H9 (cell line): ENCODE measurements around the gene TRMT1L. TPM values are rescaled to one million over a fixed set of nuclear protein-coding genes. Genes with fewer than 3 reads are reported as not detected.
A peak's percentile ranks its signal among the peaks of the same experiment; 100 is the strongest.

Source experiments
- DNase-seq: peaks from one replicate; pipeline ENCODE4 v3.0.0-alpha.2; 2017
- H2AFZ ChIP-seq: one replicate; pipeline ENCODE4 v1.6.1; 2013; ENCODE audit warnings: mild to moderate bottlenecking, low read length, control low read depth, moderate library complexity
- H2AK5ac ChIP-seq: 2 replicates; pipeline ENCODE4 v1.6.1; 2013; ENCODE audit warnings: low read length, control low read depth, mixed read lengths; ENCODE audit not compliant: insufficient read length
- H2BK120ac ChIP-seq: one replicate; pipeline ENCODE4 v1.6.1; 2013; ENCODE audit warnings: low read depth, mild to moderate bottlenecking, low read length, control low read depth, inconsistent platforms; ENCODE audit not compliant: poor library complexity, severe bottlenecking
- H2BK12ac ChIP-seq: 2 replicates; pipeline ENCODE4 v1.6.1; 2013; ENCODE audit warnings: low read length, control low read depth, mixed read lengths, low read depth; ENCODE audit not compliant: insufficient read length
- H2BK15ac ChIP-seq: 2 replicates; pipeline ENCODE4 v1.6.1; 2013; ENCODE audit warnings: low read depth, low read length, control low read depth
- H2BK20ac ChIP-seq: one replicate; pipeline ENCODE4 v1.6.1; 2013; ENCODE audit warnings: low read depth, mild to moderate bottlenecking, low read length, control low read depth, inconsistent platforms; ENCODE audit not compliant: poor library complexity, severe bottlenecking
- H2BK5ac ChIP-seq: 2 replicates; pipeline ENCODE4 v1.6.1; 2013; ENCODE audit warnings: low read length, control low read depth, mixed read lengths; ENCODE audit not compliant: insufficient read length
- H3K14ac ChIP-seq: 2 replicates; pipeline ENCODE4 v1.6.1; 2013; ENCODE audit warnings: low read length, control low read depth; ENCODE audit not compliant: insufficient read depth
- H3K18ac ChIP-seq: 2 replicates; pipeline ENCODE4 v1.6.1; 2013; ENCODE audit warnings: low read depth, mild to moderate bottlenecking, mixed read lengths, low read length, control low read depth; ENCODE audit not compliant: insufficient read length
- H3K23ac ChIP-seq: 2 replicates; pipeline ENCODE4 v1.6.1; 2013; ENCODE audit warnings: low read length, control low read depth, mixed read lengths, low read depth; ENCODE audit not compliant: insufficient read length
- H3K23me2 ChIP-seq: 2 replicates; pipeline ENCODE4 v1.6.1; 2013; ENCODE audit warnings: low read depth, mild to moderate bottlenecking, mixed read lengths, low read length, control low read depth; ENCODE audit not compliant: insufficient read length, poor library complexity, severe bottlenecking
- H3K27ac ChIP-seq: 2 replicates; pipeline ENCODE4 v1.5.1; 2013; ENCODE audit warnings: low read length, control low read depth, mixed read lengths, low read depth; ENCODE audit not compliant: insufficient read length
- H3K27me3 ChIP-seq: 2 replicates; pipeline ENCODE4 v1.6.1; 2013; ENCODE audit warnings: low read length, control low read depth, inconsistent platforms; ENCODE audit not compliant: insufficient read depth
- H3K4ac ChIP-seq: 2 replicates; pipeline ENCODE4 v1.6.1; 2013; ENCODE audit warnings: low read depth, mild to moderate bottlenecking, control low read depth, inconsistent platforms, low read length, moderate library complexity
- H3K4me1 ChIP-seq: 2 replicates; pipeline ENCODE4 v1.6.1; 2013; ENCODE audit warnings: low read length, control low read depth, inconsistent platforms; ENCODE audit not compliant: insufficient read depth
- H3K4me2 ChIP-seq: 2 replicates; pipeline ENCODE4 v1.6.1; 2013; ENCODE audit warnings: low read length, control low read depth, mixed read lengths; ENCODE audit not compliant: insufficient read length, insufficient read depth
- H3K56ac ChIP-seq: 2 replicates; pipeline ENCODE4 v1.6.1; 2013; ENCODE audit warnings: low read depth, mild to moderate bottlenecking, mixed read lengths, low read length, control low read depth; ENCODE audit not compliant: insufficient read length
- H3K79me1 ChIP-seq: 2 replicates; pipeline ENCODE4 v1.6.1; 2013; ENCODE audit warnings: low read depth, mild to moderate bottlenecking, moderate library complexity, low read length, control low read depth, inconsistent platforms; ENCODE audit not compliant: insufficient read depth, poor library complexity, severe bottlenecking
- H3K79me2 ChIP-seq: 2 replicates; pipeline ENCODE4 v1.6.1; 2013; ENCODE audit warnings: low read length, control low read depth, inconsistent platforms; ENCODE audit not compliant: insufficient read depth
- H3K9ac ChIP-seq: 2 replicates; pipeline ENCODE4 v1.6.1; 2013; ENCODE audit warnings: low read length, control low read depth, mixed read lengths; ENCODE audit not compliant: insufficient read length; ENCODE audit errors: extremely low read depth
- H3K9me3 ChIP-seq: one replicate; pipeline ENCODE4 v1.6.1; 2013; ENCODE audit warnings: low read depth, low read length, inconsistent platforms; ENCODE audit not compliant: control insufficient read depth
- H3T11ph ChIP-seq: one replicate; pipeline ENCODE4 v1.6.1; 2013; ENCODE audit warnings: mild to moderate bottlenecking, low read length, control low read depth, inconsistent platforms
- H4K20me1 ChIP-seq: one replicate; pipeline ENCODE4 v1.6.1; 2013; ENCODE audit not compliant: control insufficient read depth, insufficient read length, insufficient read depth
- H4K5ac ChIP-seq: 2 replicates; pipeline ENCODE4 v1.6.1; 2013; ENCODE audit warnings: low read depth, mild to moderate bottlenecking, mixed read lengths, low read length, control low read depth; ENCODE audit not compliant: insufficient read length
- H4K8ac ChIP-seq: replicated peaks from 2 replicates; pipeline ENCODE4 v1.6.1; 2013; ENCODE audit warnings: low read length, control low read depth, mixed read lengths, low read depth; ENCODE audit not compliant: insufficient read length
- H4K91ac ChIP-seq: 2 replicates; pipeline ENCODE4 v1.6.1; 2013; ENCODE audit warnings: low read depth, mild to moderate bottlenecking, moderate library complexity, mixed read lengths, low read length, control low read depth; ENCODE audit not compliant: insufficient read length
- H3K27ac Mint-ChIP-seq, 3 experiments: 2 replicates in 2 of 3; 3 replicates in 1 of 3; pipeline ENCODE4 v1.8.0; 2020 to 2021; ENCODE audit warnings: mixed read lengths in 3 of 3, mild to moderate bottlenecking in 1 of 3, moderate library complexity in 1 of 3
- H3K27me3 Mint-ChIP-seq: 2 replicates; pipeline ENCODE4 v1.8.0; 2021; ENCODE audit warnings: low read depth, mild to moderate bottlenecking, moderate library complexity, mixed read lengths
- H3K36me3 Mint-ChIP-seq, 3 experiments: 2 replicates in 2 of 3; 3 replicates in 1 of 3; pipeline ENCODE4 v1.8.0; 2020 to 2021; ENCODE audit warnings: low read depth in 3 of 3, mixed read lengths in 3 of 3; ENCODE audit not compliant: insufficient read depth in 1 of 3
- H3K4me1 Mint-ChIP-seq, 2 experiments: 2 replicates each; pipeline ENCODE4 v1.8.0; 2020; ENCODE audit warnings: mixed read lengths in 2 of 2
- H3K4me3 Mint-ChIP-seq, 2 experiments: 2 replicates in 1 of 2; 3 replicates in 1 of 2; pipeline ENCODE4 v1.8.0; 2020 to 2021; ENCODE audit warnings: mild to moderate bottlenecking in 2 of 2, mixed read lengths in 2 of 2, moderate library complexity in 1 of 2
- H3K9me3 Mint-ChIP-seq, 2 experiments: 2 replicates in 1 of 2; 3 replicates in 1 of 2; pipeline ENCODE4 v1.8.0; 2020; ENCODE audit warnings: mild to moderate bottlenecking in 2 of 2, mixed read lengths in 2 of 2, moderate library complexity in 1 of 2
- CTCF ChIP-seq: fragments of 200-600 bp; sonication (generic); conservative IDR thresholded peaks from 3 replicates; pipeline ENCODE4 v1.8.0; 2021; ENCODE audit warnings: antibody characterized with exemption, mild to moderate bottlenecking
- WGBS: extraction: QIAGEN DNeasy Blood & Tissue Kit; methylation state at CpG from one replicate; pipeline ENCODE4 v1.1.7; 2013; ENCODE audit warnings: missing lambda C conversion rate, low lambda C conversion rate, mixed read lengths; ENCODE audit not compliant: insufficient read length; ENCODE audit errors: extremely low coverage; 5-methylcytosine and 5-hydroxymethylcytosine counted together
- total RNA-seq: library from RNA; stranded (reverse); gene quantifications from 2 replicates; pipeline ENCODE4 v1.2.1, GENCODE V29; 2021

Gene TRMT1L
- total RNA-seq, 1 experiment from 2014 or later = 17.9 TPM

DNA sequence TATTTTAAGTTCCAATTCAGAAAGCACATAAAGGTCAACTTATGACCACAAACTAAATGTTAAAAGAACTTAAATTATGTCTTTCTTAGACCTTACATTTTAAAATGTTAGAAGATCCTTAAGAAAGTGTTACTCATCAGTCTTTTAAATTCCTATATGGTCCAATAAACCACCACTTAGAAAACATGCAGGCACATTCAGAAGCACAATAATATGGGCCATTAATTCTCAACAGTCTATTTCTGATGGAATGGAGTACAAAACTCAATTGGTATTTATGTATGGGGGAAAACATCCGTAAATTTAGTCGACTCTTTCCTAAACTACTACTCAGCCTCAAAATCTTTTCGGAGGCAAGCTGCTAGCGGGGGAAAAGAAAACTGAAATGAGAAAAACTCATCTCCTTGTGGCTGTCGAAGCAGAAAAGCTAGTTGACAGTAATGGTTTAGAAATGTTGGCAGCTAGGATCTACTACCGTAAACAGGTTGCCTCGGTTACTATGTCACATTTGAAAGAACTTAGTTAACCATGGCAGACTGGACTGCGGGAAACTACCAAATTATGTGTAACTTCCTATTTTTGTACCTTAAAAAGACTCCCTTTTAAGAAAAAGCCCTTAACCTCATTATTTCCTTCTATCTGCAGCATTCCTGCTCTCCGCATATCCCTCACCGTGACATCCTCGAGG lies 1.0 kb downstream of the TRMT1L start:
- H3K27me3 ChIP-seq = no peaks in the 10 kb centered on the region
- H3K23me2 ChIP-seq = peaks cover 13% of the 10 kb centered on the region
- H4K5ac ChIP-seq = no peak overlapping the region
- no peak overlapping the region for H3K56ac ChIP-seq
- H3K9me3 ChIP-seq = no peaks in the 10 kb centered on the region
- H3K27ac Mint-ChIP-seq = peak overlapping the region; percentile 71 to 98 (median 95); a peak in 5 of 7 replicates
- H3K14ac ChIP-seq = no peak overlapping the region
- no peak overlapping the region for H2BK12ac ChIP-seq
- H3K18ac ChIP-seq = no peak overlapping the region
- no peak overlapping the region for H2AFZ ChIP-seq
- no peak for TF ChIP-seq CTCF
- H4K8ac ChIP-seq = no peak overlapping the region
- no peak overlapping the region for H3K27ac ChIP-seq
- no CpG with 5 or more reads among the region's 11 CpGs for WGBS
- peak overlapping the region; percentile 89 for H3K9ac ChIP-seq
- H3K79me1 ChIP-seq = no peaks in the 10 kb centered on the region
- no peaks in the 10 kb centered on the region for H3K27me3 Mint-ChIP-seq
- H2AK5ac ChIP-seq = no peak overlapping the region
- no peak overlapping the region for H4K91ac ChIP-seq
- peak overlapping the region; percentile 92 to 97 for H3K4me3 Mint-ChIP-seq
- H3K23ac ChIP-seq = no peak overlapping the region
- H3K4me2 ChIP-seq = peak overlapping the region; percentile 98
- H2BK15ac ChIP-seq = no peak overlapping the region
- H3K79me2 ChIP-seq = no peaks in the 10 kb centered on the region
- DNase-seq = no peak
- no peaks in the 10 kb centered on the region for H3K4me1 ChIP-seq
- peaks cover 13 to 17% of the 10 kb centered on the region in 2 experiments for H3K4me1 Mint-ChIP-seq
- H2BK20ac ChIP-seq = no peak overlapping the region
- no peaks in the 10 kb centered on the region for H4K20me1 ChIP-seq
- H3K36me3 Mint-ChIP-seq = peaks cover 0 to under 1% (median 0%) of the 10 kb centered on the region in 3 experiments; a peak in 1 of 7 replicates
- no peak overlapping the region for H3K4ac ChIP-seq
- H2BK5ac ChIP-seq = no peak overlapping the region
- no peak overlapping the region for H3T11ph ChIP-seq
- H2BK120ac ChIP-seq = no peak overlapping the region
- no peaks in the 10 kb centered on the region; a peak in 2 of 5 replicates for H3K9me3 Mint-ChIP-seq
